ENCODE data around the gene DPH7. TPM values are rescaled to one million over a fixed set of nuclear protein-coding genes. Genes with fewer than 3 reads are reported as not detected.
"Not testable (repeated sequence)": the region's sequence is repeated elsewhere in the genome, so short reads cannot be mapped to it uniquely, and the experiment has no call there.

Gene DPH7
- total RNA-seq, 1 experiment from 2014 or later, result 27.5 TPM

DNA sequence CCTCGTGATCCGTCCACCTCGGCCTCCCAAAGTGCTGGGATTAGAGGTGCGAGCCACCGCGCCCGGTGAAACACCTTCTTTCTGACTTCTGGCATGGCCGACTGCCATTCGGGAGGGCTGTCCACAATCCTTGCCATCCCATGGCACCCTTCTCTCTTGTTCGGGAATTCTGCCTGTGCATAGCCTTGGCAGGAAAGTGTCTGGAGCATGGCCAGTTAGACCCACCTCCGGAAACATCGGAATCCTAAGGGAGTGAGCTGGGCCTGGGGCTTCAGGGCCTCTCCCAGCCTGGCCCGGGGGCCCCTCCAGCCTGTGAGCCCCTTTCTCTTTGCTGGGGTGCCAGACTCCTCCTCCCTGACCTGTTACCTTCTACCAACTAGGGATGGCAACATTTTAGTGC lies 25.2 kb upstream of the DPH7 start:
- no peak overlapping the region for H2AFZ ChIP-seq (ENCODE audit: low read length)
- H3K4me3 ChIP-seq (ENCODE audit: low read length), result peak overlapping the region; percentile 57; the same call in 1 of the 2 replicates
- H4K20me1 ChIP-seq (ENCODE audit: insufficient read depth, low read depth, low read length), result peaks cover 11% of the 10 kb centered on the region; the same call in 1 of the 2 replicates
- peak overlapping the region; percentile 60 for H3K9ac ChIP-seq (ENCODE audit: low read length)
- H3K27ac ChIP-seq (ENCODE audit: low read length), result no peak overlapping the region
- no peak for DNase-seq
- H3K36me3 ChIP-seq (ENCODE audit: insufficient read depth, low read length), result no peaks in the 10 kb centered on the region
- no peaks in the 10 kb centered on the region for H3K9me3 ChIP-seq (ENCODE audit: low read length)
- no peaks in the 10 kb centered on the region for H3K9me2 ChIP-seq (replicated peaks; ENCODE audit: insufficient read depth, low read length)
- peak overlapping the region; percentile 72 for H3K4me2 ChIP-seq (ENCODE audit: low read depth, low read length, poor library complexity, severe bottlenecking)
- H3K27me3 ChIP-seq (ENCODE audit: low read length), result no peaks in the 10 kb centered on the region
- H3K79me2 ChIP-seq (ENCODE audit: low read length), result peaks cover 20% of the 10 kb centered on the region
- peaks cover 30% of the 10 kb centered on the region for H3K4me1 ChIP-seq (ENCODE audit: low read length)

- Histone ChIP-seq H3K36me3 (ENCODE audit: insufficient read depth, low read length) (no peaks in the 10 kb centered on the region), H4K20me1 (ENCODE audit: insufficient read depth, low read depth, low read length) (peaks cover 11% of the 10 kb centered on the region; the same call in 1 of the 2 replicates), H3K9me3 (ENCODE audit: low read length) (no peaks in the 10 kb centered on the region), H3K79me2 (ENCODE audit: low read length) (peaks cover 16% of the 10 kb centered on the region), H3K9me2 (replicated peaks; ENCODE audit: insufficient read depth, low read length) (no peaks in the 10 kb centered on the region), H3K4me3 (ENCODE audit: low read length) (no peak overlapping the region), H3K4me1 (ENCODE audit: low read length) (peaks cover 30% of the 10 kb centered on the region), H3K4me2 (ENCODE audit: low read depth, low read length, poor library complexity, severe bottlenecking) (no peak overlapping the region), H2AFZ (ENCODE audit: low read length) (peak overlapping the region; percentile 75), H3K9ac (ENCODE audit: low read length) (peak overlapping the region; percentile 29), H3K27ac (ENCODE audit: low read length) (no peak overlapping the region), H3K27me3 (ENCODE audit: low read length) (no peaks in the 10 kb centered on the region)
- peak; percentile 72 for DNase-seq
Observed at GRCh38 chr9:137602661-137603060, 23.9 kb upstream of the DPH7 start.

GRCh38 chr9:137598943-137599342 lies 20.2 kb upstream of the DPH7 start:
- no peak for DNase-seq
- H3K9ac ChIP-seq (ENCODE audit: low read length), result no peak overlapping the region
- H3K4me3 ChIP-seq (ENCODE audit: low read length), result no peak overlapping the region
- H2AFZ ChIP-seq (ENCODE audit: low read length), result no peak overlapping the region
- no peaks in the 10 kb centered on the region for H3K9me2 ChIP-seq (replicated peaks; ENCODE audit: insufficient read depth, low read length)
- peaks cover 10% of the 10 kb centered on the region for H3K4me1 ChIP-seq (ENCODE audit: low read length)
- H3K27ac ChIP-seq (ENCODE audit: low read length), result no peak overlapping the region
- no peaks in the 10 kb centered on the region for H3K36me3 ChIP-seq (ENCODE audit: insufficient read depth, low read length)
- no peak overlapping the region for H3K4me2 ChIP-seq (ENCODE audit: low read depth, low read length, poor library complexity, severe bottlenecking)
- H4K20me1 ChIP-seq (ENCODE audit: insufficient read depth, low read depth, low read length), result no peaks in the 10 kb centered on the region
- H3K9me3 ChIP-seq (ENCODE audit: low read length), result no peaks in the 10 kb centered on the region
- no peaks in the 10 kb centered on the region for H3K79me2 ChIP-seq (ENCODE audit: low read length)
- H3K27me3 ChIP-seq (ENCODE audit: low read length), result no peaks in the 10 kb centered on the region

DNA sequence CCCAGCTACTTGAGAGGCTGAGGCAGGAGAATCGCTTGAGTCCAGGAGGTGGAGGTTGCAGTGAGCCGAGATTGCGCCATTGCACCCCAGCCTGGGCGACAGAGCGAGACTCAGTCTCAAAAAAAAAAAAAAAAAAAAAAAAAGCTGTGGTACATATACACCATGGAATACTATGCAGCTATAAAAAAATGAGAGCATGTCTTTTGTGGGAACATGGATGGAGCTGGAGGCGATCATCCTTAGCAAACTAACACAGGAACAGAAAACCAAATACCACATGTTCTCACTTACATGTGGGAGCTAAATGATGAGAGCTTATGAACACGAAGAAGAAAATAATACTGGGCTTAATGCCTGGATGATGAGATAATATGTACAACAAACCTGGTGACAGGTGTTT lies 17.9 kb upstream of the DPH7 start:
- H3K9ac ChIP-seq (ENCODE audit: low read length); H4K20me1 ChIP-seq (ENCODE audit: insufficient read depth, low read depth, low read length); H3K4me1 ChIP-seq (ENCODE audit: low read length); H3K9me3 ChIP-seq (ENCODE audit: low read length); H3K36me3 ChIP-seq (ENCODE audit: insufficient read depth, low read length); DNase-seq; H3K27ac ChIP-seq (ENCODE audit: low read length); H3K9me2 ChIP-seq (replicated peaks; ENCODE audit: insufficient read depth, low read length); H3K4me2 ChIP-seq (ENCODE audit: low read depth, low read length, poor library complexity, severe bottlenecking); H3K4me3 ChIP-seq (ENCODE audit: low read length); H2AFZ ChIP-seq (ENCODE audit: low read length); H3K27me3 ChIP-seq (ENCODE audit: low read length); H3K79me2 ChIP-seq (ENCODE audit: low read length): not testable (repeated sequence)

- H3K27ac ChIP-seq (ENCODE audit: low read length), result no peak overlapping the region
- no peak overlapping the region for H2AFZ ChIP-seq (ENCODE audit: low read length)
- no peak overlapping the region for H3K4me3 ChIP-seq (ENCODE audit: low read length)
- H4K20me1 ChIP-seq (ENCODE audit: insufficient read depth, low read depth, low read length), result peaks cover 12% of the 10 kb centered on the region
- H3K79me2 ChIP-seq (ENCODE audit: low read length), result peaks cover 17% of the 10 kb centered on the region
- H3K9me3 ChIP-seq (ENCODE audit: low read length), result no peaks in the 10 kb centered on the region
- peaks cover 16% of the 10 kb centered on the region for H3K4me1 ChIP-seq (ENCODE audit: low read length)
- no peak overlapping the region for H3K4me2 ChIP-seq (ENCODE audit: low read depth, low read length, poor library complexity, severe bottlenecking)
- H3K27me3 ChIP-seq (ENCODE audit: low read length), result no peaks in the 10 kb centered on the region
- H3K9me2 ChIP-seq (replicated peaks; ENCODE audit: insufficient read depth, low read length), result no peaks in the 10 kb centered on the region
- DNase-seq, result no peak
- peaks cover 8% of the 10 kb centered on the region; the same call in 1 of the 2 replicates for H3K36me3 ChIP-seq (ENCODE audit: insufficient read depth, low read length)
- H3K9ac ChIP-seq (ENCODE audit: low read length), result no peak overlapping the region
Observed at GRCh38 chr9:137593176-137593575, 14.5 kb upstream of the DPH7 start.

DNA sequence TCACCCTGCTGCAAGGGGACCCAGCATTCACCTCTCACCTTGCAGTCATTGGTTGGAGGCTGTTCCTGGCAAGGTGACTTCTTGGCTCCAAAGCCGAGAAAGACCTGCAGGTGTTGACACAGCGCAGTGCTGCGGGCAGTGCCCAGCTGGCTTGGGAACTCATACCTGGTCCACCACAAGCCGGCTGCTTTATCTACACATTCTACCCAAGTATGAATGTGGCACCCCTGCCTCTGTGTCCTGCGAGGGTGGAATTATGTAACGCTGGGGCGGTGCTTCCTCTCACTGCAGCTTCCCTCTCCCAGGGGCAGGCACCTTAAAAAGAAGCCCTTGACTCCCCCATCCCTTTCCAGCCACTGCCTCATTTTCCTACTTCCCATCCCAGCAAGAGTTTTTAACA lies 14.0 kb upstream of the DPH7 start:
- Histone ChIP-seq H3K4me3 (ENCODE audit: low read length) (no peak overlapping the region), H3K4me1 (ENCODE audit: low read length) (peaks cover 16% of the 10 kb centered on the region), H3K9me3 (ENCODE audit: low read length) (no peaks in the 10 kb centered on the region), H2AFZ (ENCODE audit: low read length) (no peak overlapping the region), H3K9ac (ENCODE audit: low read length) (no peak overlapping the region), H3K36me3 (ENCODE audit: insufficient read depth, low read length) (peaks cover 12% of the 10 kb centered on the region; the same call in 1 of the 2 replicates), H3K4me2 (ENCODE audit: low read depth, low read length, poor library complexity, severe bottlenecking) (no peak overlapping the region), H4K20me1 (ENCODE audit: insufficient read depth, low read depth, low read length) (peaks cover 12% of the 10 kb centered on the region), H3K27me3 (ENCODE audit: low read length) (no peaks in the 10 kb centered on the region), H3K9me2 (replicated peaks; ENCODE audit: insufficient read depth, low read length) (no peaks in the 10 kb centered on the region), H3K79me2 (ENCODE audit: low read length) (peaks cover 21% of the 10 kb centered on the region), H3K27ac (ENCODE audit: low read length) (no peak overlapping the region)
- DNase-seq, result no peak

DNA sequence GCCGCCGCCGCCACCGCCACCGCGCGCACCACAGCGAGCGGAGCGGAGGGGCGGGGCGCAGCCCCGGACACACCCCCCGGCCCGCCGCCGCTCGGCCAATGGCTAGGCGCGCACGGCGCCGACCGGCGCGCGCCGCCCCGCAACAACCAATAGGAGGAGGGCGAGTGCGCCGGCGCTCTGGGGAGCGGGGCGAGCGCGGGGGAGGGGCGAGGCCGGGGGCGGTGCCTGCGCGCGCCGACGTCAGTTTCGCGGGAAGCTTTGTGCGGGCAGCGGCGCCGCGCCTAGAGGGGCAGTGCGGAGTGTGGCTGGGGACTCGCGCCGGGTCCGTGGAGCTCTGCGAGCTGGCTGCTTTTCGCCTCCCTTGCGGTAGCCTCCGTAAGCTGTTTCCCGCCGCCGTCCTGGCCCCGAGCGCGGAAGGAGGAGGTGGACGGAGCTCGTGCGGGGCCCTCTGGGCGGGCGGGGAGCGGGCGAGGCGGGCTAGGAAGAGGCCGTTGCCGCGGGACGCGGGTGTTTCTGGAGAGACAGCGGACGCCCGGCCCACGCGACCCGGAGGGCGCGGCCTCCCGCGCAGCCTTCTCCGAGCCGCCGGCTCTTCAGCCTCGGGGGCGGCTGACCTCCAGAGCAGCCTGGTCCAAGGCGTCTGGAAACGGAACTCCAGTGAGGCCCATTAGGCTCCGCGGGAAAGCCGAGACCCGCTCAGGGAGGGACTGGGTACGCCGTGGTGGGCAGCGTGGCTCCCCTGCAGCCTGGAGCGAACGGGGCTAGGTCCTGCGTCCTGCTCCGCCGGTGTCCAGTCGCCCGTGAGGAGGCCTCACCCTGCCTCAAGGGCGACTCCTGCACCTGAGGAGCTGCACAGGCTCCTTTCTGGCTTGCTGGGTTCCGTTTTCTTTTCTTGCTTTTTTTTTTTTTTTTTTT lies 12.0 kb upstream of the DPH7 start, which contains the start of gene ZMYND19:
Gene ZMYND19 (minus strand): TSS at position 44 of the 915 bp plus-strand sequence. CDS start 249 bp downstream, outside the sequence.
- Histone ChIP-seq H3K27me3 (ENCODE audit: low read length) (no peaks in the 10 kb centered on the region), H3K27ac (ENCODE audit: low read length) (peak within 1 kb of the TSS; percentile 49; the same call in 1 of the 2 replicates), H2AFZ (ENCODE audit: low read length) (peak within 1 kb of the TSS; percentile 86; the same call in 1 of the 2 replicates), H3K4me3 (ENCODE audit: low read length) (peak within 1 kb of the TSS; percentile 97), H3K79me2 (ENCODE audit: low read length) (peaks cover 32% of the 10 kb centered on the region), H3K4me2 (ENCODE audit: low read depth, low read length, poor library complexity, severe bottlenecking) (peak within 1 kb of the TSS; percentile 95), H3K9me3 (ENCODE audit: low read length) (no peaks in the 10 kb centered on the region), H3K9ac (ENCODE audit: low read length) (peak within 1 kb of the TSS; percentile 98), H3K9me2 (replicated peaks; ENCODE audit: insufficient read depth, low read length) (no peaks in the 10 kb centered on the region), H4K20me1 (ENCODE audit: insufficient read depth, low read depth, low read length) (peaks cover 12% of the 10 kb centered on the region), H3K4me1 (ENCODE audit: low read length) (peaks cover 16% of the 10 kb centered on the region), H3K36me3 (ENCODE audit: insufficient read depth, low read length) (peaks cover 18% of the 10 kb centered on the region; the same call in 1 of the 2 replicates)
- DNase-seq, result peak; percentile 96

DNA sequence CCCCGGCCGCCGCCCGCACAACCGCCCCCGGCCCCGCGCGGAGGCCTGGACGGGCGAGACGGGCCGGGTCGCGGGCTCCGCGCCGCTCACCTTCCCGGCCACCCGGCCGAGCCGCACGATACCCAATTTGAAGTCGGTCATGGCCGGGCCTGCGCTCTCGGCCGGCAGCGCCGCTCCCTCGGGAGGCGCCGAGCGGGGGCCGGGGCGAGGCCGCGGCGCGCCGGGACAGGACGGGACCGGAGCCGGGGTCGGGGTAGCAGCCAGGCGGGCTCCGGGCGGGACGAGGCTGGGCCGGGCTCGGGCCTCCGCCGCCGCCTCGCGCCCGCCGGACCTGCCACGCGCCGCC lies 11.4 kb upstream of the DPH7 start:
- peak overlapping the region; percentile 97; the same call in 1 of the 2 replicates for H3K4me3 ChIP-seq (ENCODE audit: low read length)
- peak overlapping the region; percentile 98 for H3K9ac ChIP-seq (ENCODE audit: low read length)

More for the DNA sequence above, 11.4 kb upstream of the DPH7 start:
- Histone ChIP-seq H3K9me3 (ENCODE audit: low read length) (no peaks in the 10 kb centered on the region), H3K36me3 (ENCODE audit: insufficient read depth, low read length) (peaks cover 18% of the 10 kb centered on the region; the same call in 1 of the 2 replicates), H3K79me2 (ENCODE audit: low read length) (peaks cover 32% of the 10 kb centered on the region), H3K27ac (ENCODE audit: low read length) (no peak overlapping the region), H3K27me3 (ENCODE audit: low read length) (no peaks in the 10 kb centered on the region), H2AFZ (ENCODE audit: low read length) (no peak overlapping the region), H3K4me2 (ENCODE audit: low read depth, low read length, poor library complexity, severe bottlenecking) (peak overlapping the region; percentile 93), H3K4me1 (ENCODE audit: low read length) (peaks cover 16% of the 10 kb centered on the region), H3K9me2 (replicated peaks; ENCODE audit: insufficient read depth, low read length) (no peaks in the 10 kb centered on the region), H4K20me1 (ENCODE audit: insufficient read depth, low read depth, low read length) (peaks cover 12% of the 10 kb centered on the region)
- DNase-seq, result no peak

All from Karpas-422 (cell line).